Activated naive CD4-positive, alpha-beta T cell treated with anti-CD3 and anti-CD28 coated beads, Interleukin-2, amount 50 U/mL, for 16 hours (primary cell): ENCODE results near the gene TAF4.

Experiments used
- DNase-seq: peaks from one replicate; pipeline ENCODE4 v3.0.0-alpha.2; 2020

Gene TAF4

GRCh38 chr20:62020935-62021701, 44.6 kb downstream of the TAF4 start:
- no peak for DNase-seq

GRCh38 chr20:62019881-62020492, 45.7 kb downstream of the TAF4 start:
- no peak for DNase-seq

GRCh38 chr20:62019144-62019805, 46.4 kb downstream of the TAF4 start:
- DNase-seq = no peak

- DNase-seq = no peak
These were observed 47.1 kb downstream of the TAF4 start for GRCh38 chr20:62018437-62019143.

GRCh38 chr20:62015540-62016288, 50.0 kb downstream of the TAF4 start:
- DNase-seq = no peak

- DNase-seq = no peak
These were observed 50.7 kb downstream of the TAF4 start for GRCh38 chr20:62014889-62015537.

- no peak for DNase-seq
These were observed 51.2 kb downstream of the TAF4 start for GRCh38 chr20:62014488-62014775.

- DNase-seq = no peak
These were observed 53.0 kb downstream of the TAF4 start for GRCh38 chr20:62012631-62013030.

GRCh38 chr20:62011938-62012534, 53.6 kb downstream of the TAF4 start:
- DNase-seq = no peak

GRCh38 chr20:62011403-62011790, 54.3 kb downstream of the TAF4 start:
- no peak for DNase-seq

GRCh38 chr20:62010551-62011402, 54.9 kb downstream of the TAF4 start:
- peak; percentile 65 for DNase-seq

- DNase-seq = no peak
These were observed 55.7 kb downstream of the TAF4 start for GRCh38 chr20:62009869-62010445.

- no peak for DNase-seq
These were observed 56.4 kb downstream of the TAF4 start for GRCh38 chr20:62009322-62009721.

GRCh38 chr20:62008643-62009183, 57.0 kb downstream of the TAF4 start:
- no peak for DNase-seq

- no peak for DNase-seq
These were observed 58.5 kb downstream of the TAF4 start for GRCh38 chr20:62007127-62007647.

- no peak for DNase-seq
These were observed 59.2 kb downstream of the TAF4 start for GRCh38 chr20:62006482-62006881.

GRCh38 chr20:62004614-62005013, 61.1 kb downstream of the TAF4 start:
- no peak for DNase-seq

- DNase-seq = no peak
These were observed 61.9 kb downstream of the TAF4 start for GRCh38 chr20:62003567-62004405.

- DNase-seq = no peak
These were observed 62.7 kb downstream of the TAF4 start for GRCh38 chr20:62002882-62003480.
